Suprapubic skin (tissue), 4 donors: Measurements from ENCODE around the gene ARID5B.

Experiments used
- EP300 ChIP-seq: sonication (generic); formaldehyde crosslinking; IDR thresholded peaks from one replicate; pipeline ENCODE4 v1.6.1; 2017; ENCODE audit warnings: antibody characterized with exemption
- POLR2A ChIP-seq, 2 donors: fragments of 450-650 bp; IDR thresholded peaks; one replicate each; pipeline ENCODE4 v1.6.1; 2017; ENCODE audit warnings: antibody characterized with exemption in 2 of 2, mild to moderate bottlenecking in 2 of 2, moderate library complexity in 2 of 2
- POLR2AphosphoS5 ChIP-seq, 3 donors: sonication (generic); formaldehyde crosslinking; IDR thresholded peaks; one replicate each; pipeline ENCODE4 v1.6.1; 2017; ENCODE audit warnings: antibody characterized with exemption in 3 of 3
- TF ChIP-seq, protein P1 (sequence below), 2 donors: fragments of 200-600 bp in 1 of 2; fragments of 450-650 bp in 1 of 2; sonication (generic) in 1 of 2; IDR thresholded peaks; one replicate each; pipeline ENCODE4 v1.5.1; 2016 to 2019; ENCODE audit warnings: antibody characterized with exemption in 2 of 2, mild to moderate bottlenecking in 1 of 2, moderate library complexity in 1 of 2

DNA sequence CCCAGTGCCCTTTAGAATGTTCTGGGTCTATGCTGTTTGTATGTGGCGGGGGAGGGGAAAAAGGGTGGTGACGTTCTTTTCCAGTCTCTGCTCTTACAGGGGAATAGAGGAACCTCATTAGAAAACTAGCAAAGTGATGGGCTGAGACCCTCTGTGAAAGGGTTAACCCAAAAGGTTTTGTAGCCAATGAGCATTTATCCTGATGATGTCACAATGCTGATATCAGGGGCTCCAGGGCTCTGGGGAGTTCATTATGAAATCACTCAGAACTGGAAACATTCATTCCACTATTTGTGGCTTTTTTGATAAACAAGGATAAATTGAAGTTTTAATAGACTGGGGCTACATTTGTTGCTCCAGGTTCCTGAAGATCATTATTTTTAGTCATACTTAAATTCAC, 71.7 kb downstream of the ARID5B start:
- TF ChIP-seq, protein P1, sequence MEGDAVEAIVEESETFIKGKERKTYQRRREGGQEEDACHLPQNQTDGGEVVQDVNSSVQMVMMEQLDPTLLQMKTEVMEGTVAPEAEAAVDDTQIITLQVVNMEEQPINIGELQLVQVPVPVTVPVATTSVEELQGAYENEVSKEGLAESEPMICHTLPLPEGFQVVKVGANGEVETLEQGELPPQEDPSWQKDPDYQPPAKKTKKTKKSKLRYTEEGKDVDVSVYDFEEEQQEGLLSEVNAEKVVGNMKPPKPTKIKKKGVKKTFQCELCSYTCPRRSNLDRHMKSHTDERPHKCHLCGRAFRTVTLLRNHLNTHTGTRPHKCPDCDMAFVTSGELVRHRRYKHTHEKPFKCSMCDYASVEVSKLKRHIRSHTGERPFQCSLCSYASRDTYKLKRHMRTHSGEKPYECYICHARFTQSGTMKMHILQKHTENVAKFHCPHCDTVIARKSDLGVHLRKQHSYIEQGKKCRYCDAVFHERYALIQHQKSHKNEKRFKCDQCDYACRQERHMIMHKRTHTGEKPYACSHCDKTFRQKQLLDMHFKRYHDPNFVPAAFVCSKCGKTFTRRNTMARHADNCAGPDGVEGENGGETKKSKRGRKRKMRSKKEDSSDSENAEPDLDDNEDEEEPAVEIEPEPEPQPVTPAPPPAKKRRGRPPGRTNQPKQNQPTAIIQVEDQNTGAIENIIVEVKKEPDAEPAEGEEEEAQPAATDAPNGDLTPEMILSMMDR (IDR thresholded peaks at IDR 0.05) = no peak
- TF ChIP-seq POLR2A (IDR thresholded peaks at IDR 0.05) (no peak), POLR2AphosphoS5 (IDR thresholded peaks at IDR 0.05) (no peak), EP300 (no peak)
